ENCODE data around the gene RSPH1. TPM values are rescaled to one million over a fixed set of nuclear protein-coding genes. Genes with fewer than 3 reads are reported as not detected.
"Not testable (repeated sequence)": the region's sequence is repeated elsewhere in the genome, so short reads cannot be mapped to it uniquely, and the experiment has no call there.

The RSPH1 gene
- total RNA-seq, 1 donor from 2014 or later, result 0.42 TPM

DNA sequence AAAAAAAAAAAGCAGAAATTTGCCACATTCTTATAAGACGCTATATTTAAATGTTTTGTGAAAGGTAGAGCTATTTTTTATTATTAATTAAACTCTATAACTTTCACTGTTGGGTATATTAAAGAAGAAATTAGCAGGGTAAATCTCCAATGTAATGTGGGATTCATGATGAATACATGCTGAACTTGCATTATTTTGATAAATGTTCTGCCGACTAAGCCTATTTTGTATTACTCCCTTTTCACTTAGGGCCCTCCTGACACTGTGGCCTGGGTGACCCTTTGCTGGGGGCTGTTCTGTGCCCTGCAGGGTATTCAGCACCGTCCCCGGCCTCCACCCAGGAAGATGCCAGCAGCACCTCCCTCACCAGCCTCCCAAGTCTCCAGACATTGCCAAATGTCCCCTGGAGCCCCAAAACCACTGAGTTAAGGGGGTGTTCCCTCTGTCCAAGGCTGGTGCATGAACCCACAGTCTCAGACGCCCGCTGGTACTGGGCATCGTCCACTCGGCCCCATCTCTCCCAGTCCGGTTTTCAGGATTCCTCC, 22.5 kb downstream of the RSPH1 start:
- no peak overlapping the region for H3K27ac Mint-ChIP-seq (ENCODE audit: unreplicated experiment)
- no peaks in the 10 kb centered on the region for H3K36me3 Mint-ChIP-seq (ENCODE audit: unreplicated experiment)
- DNase-seq, result no peak
- H3K9me3 Mint-ChIP-seq (ENCODE audit: unreplicated experiment), result peaks cover 4% of the 10 kb centered on the region
- no peak overlapping the region for H3K4me3 Mint-ChIP-seq (ENCODE audit: unreplicated experiment)
- H3K27me3 Mint-ChIP-seq (ENCODE audit: unreplicated experiment), result peaks cover 5% of the 10 kb centered on the region
- TF ChIP-seq, protein P1, sequence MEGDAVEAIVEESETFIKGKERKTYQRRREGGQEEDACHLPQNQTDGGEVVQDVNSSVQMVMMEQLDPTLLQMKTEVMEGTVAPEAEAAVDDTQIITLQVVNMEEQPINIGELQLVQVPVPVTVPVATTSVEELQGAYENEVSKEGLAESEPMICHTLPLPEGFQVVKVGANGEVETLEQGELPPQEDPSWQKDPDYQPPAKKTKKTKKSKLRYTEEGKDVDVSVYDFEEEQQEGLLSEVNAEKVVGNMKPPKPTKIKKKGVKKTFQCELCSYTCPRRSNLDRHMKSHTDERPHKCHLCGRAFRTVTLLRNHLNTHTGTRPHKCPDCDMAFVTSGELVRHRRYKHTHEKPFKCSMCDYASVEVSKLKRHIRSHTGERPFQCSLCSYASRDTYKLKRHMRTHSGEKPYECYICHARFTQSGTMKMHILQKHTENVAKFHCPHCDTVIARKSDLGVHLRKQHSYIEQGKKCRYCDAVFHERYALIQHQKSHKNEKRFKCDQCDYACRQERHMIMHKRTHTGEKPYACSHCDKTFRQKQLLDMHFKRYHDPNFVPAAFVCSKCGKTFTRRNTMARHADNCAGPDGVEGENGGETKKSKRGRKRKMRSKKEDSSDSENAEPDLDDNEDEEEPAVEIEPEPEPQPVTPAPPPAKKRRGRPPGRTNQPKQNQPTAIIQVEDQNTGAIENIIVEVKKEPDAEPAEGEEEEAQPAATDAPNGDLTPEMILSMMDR (IDR thresholded peaks at IDR 0.05; ENCODE audit: partially characterized antibody, unreplicated experiment), result no peak
- H3K4me1 Mint-ChIP-seq (ENCODE audit: low read depth, unreplicated experiment), result peaks cover 12% of the 10 kb centered on the region

DNA sequence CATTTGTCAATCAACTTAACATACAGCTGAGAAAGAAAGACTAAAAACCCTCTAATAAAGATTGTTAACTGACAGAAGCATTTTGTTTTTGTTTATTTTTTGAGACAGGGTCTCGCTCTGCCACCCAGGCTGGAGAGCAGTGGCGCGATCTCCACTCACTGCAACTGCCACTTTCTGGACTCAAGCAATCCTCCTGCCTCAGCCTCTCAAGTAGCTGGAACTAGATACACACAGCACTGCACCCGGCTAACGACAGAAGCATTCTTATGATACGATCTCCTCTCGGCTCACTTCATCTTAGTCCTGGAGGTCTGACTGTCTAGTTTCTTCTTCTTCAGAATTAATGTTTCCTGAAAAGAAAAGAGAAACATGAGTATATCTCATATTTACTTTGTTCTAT, 23.5 kb downstream of the RSPH1 start:
- H3K4me1 Mint-ChIP-seq (ENCODE audit: low read depth, unreplicated experiment), result peaks cover 14% of the 10 kb centered on the region
- H3K4me3 Mint-ChIP-seq (ENCODE audit: unreplicated experiment), result no peak overlapping the region
- no peaks in the 10 kb centered on the region for H3K36me3 Mint-ChIP-seq (ENCODE audit: unreplicated experiment)
- H3K27me3 Mint-ChIP-seq (ENCODE audit: unreplicated experiment), result peaks cover 5% of the 10 kb centered on the region
- DNase-seq, result no peak
- TF ChIP-seq, protein P1 (IDR thresholded peaks at IDR 0.05; ENCODE audit: partially characterized antibody, unreplicated experiment), result no peak
- peaks cover 4% of the 10 kb centered on the region for H3K9me3 Mint-ChIP-seq (ENCODE audit: unreplicated experiment)
- H3K27ac Mint-ChIP-seq (ENCODE audit: unreplicated experiment), result no peak overlapping the region

DNA sequence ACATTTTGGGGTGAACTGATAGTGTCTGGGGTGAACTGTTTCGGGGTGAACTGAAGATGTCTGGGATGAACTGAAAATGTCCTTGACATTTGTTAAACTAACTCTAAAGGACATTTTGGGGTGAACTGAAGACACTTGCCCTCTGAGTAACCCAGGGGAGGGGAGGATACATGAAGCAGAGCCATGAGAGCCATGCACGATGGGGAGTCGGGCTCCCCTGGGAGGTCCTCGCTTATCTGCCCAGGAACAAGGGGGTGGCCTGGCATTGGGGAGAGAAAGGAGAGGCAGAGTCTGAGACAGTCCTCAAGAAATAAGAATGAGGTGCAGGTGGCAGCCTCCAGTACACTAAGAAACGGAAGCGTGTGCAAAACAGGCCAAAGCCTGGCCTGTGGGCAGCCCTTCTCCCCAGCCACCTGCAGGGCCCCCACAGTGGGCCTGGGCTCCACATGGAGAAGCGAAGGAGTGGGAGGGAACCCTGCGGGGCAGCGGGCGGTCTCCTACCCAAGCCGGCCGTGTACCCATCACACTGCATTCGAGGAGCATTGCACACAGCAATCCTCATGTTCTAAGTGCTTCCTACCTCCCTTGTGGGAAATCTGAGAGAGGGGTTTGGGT, 24.2 kb downstream of the RSPH1 start:
- TF ChIP-seq, protein P1 (IDR thresholded peaks at IDR 0.05; ENCODE audit: partially characterized antibody, unreplicated experiment), result no peak
- H3K4me3 Mint-ChIP-seq (ENCODE audit: unreplicated experiment), result no peak overlapping the region
- H3K9me3 Mint-ChIP-seq (ENCODE audit: unreplicated experiment), result peaks cover 4% of the 10 kb centered on the region
- no peak overlapping the region for H3K27ac Mint-ChIP-seq (ENCODE audit: unreplicated experiment)
- DNase-seq, result no peak
- H3K4me1 Mint-ChIP-seq (ENCODE audit: low read depth, unreplicated experiment), result peaks cover 15% of the 10 kb centered on the region
- no peaks in the 10 kb centered on the region for H3K36me3 Mint-ChIP-seq (ENCODE audit: unreplicated experiment)
- peaks cover 5% of the 10 kb centered on the region for H3K27me3 Mint-ChIP-seq (ENCODE audit: unreplicated experiment)

DNA sequence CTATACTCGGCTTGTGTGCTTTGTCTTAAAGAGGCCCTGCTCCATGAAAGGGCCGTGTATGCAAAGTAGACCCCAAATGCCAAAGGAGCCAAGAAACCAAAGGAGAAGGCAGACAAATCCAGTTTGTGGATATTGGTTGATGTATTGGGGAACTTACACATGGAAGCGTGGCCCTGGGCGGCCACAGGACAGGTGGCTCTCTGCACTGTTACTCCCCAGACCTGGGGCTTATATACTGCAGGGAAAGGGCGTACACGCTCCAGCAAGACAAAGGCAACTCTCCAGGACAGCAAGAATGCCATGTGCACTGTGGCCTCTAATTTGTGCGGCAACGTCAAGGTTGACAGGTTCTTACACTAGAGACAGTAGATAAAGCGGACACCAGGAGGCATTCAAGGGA, 24.8 kb downstream of the RSPH1 start:
- DNase-seq, result no peak
- TF ChIP-seq, protein P1 (IDR thresholded peaks at IDR 0.05; ENCODE audit: partially characterized antibody, unreplicated experiment), result no peak
- Mint-ChIP-seq H3K27ac (ENCODE audit: unreplicated experiment) (no peak overlapping the region), H3K4me1 (ENCODE audit: low read depth, unreplicated experiment) (peaks cover 15% of the 10 kb centered on the region), H3K36me3 (ENCODE audit: unreplicated experiment) (no peaks in the 10 kb centered on the region), H3K27me3 (ENCODE audit: unreplicated experiment) (peaks cover 5% of the 10 kb centered on the region), H3K4me3 (ENCODE audit: unreplicated experiment) (no peak overlapping the region), H3K9me3 (ENCODE audit: unreplicated experiment) (peaks cover 4% of the 10 kb centered on the region)

DNA sequence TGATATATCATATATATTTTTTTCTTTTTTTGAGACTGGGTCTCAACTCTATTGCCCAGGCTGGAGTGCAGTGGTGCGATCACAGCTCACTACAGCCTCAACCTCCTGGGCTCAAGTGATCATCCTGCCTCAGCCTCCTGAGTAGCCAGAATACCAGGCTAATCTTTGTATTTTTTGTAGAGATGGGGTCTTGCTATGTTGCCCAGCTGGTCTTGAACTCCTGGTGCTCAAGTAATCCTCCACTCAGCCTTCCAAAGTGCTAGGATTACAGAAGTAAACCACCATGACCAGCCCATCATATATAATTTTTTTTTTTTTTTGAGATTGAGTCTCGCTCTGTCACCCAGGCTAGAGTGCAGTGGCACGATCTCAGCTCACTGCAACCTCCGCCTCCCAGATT, 26.3 kb downstream of the RSPH1 start:
- H3K4me1 Mint-ChIP-seq (ENCODE audit: low read depth, unreplicated experiment), result peaks cover 17% of the 10 kb centered on the region
- H3K27me3 Mint-ChIP-seq (ENCODE audit: unreplicated experiment); H3K9me3 Mint-ChIP-seq (ENCODE audit: unreplicated experiment); DNase-seq; H3K27ac Mint-ChIP-seq (ENCODE audit: unreplicated experiment); H3K4me3 Mint-ChIP-seq (ENCODE audit: unreplicated experiment); H3K36me3 Mint-ChIP-seq (ENCODE audit: unreplicated experiment): not testable (repeated sequence)
